Suppressor macrophage treated with lipopolysaccharide for 4 hours (primary cell): ENCODE measurements around the gene PRKCE.
A peak's percentile ranks its signal among the peaks of the same experiment; 100 is the strongest.

ENCODE experiments used
- DNase-seq: peaks from one replicate; pipeline ENCODE4 v3.0.0-alpha.2; 2020

PRKCE gene

DNA sequence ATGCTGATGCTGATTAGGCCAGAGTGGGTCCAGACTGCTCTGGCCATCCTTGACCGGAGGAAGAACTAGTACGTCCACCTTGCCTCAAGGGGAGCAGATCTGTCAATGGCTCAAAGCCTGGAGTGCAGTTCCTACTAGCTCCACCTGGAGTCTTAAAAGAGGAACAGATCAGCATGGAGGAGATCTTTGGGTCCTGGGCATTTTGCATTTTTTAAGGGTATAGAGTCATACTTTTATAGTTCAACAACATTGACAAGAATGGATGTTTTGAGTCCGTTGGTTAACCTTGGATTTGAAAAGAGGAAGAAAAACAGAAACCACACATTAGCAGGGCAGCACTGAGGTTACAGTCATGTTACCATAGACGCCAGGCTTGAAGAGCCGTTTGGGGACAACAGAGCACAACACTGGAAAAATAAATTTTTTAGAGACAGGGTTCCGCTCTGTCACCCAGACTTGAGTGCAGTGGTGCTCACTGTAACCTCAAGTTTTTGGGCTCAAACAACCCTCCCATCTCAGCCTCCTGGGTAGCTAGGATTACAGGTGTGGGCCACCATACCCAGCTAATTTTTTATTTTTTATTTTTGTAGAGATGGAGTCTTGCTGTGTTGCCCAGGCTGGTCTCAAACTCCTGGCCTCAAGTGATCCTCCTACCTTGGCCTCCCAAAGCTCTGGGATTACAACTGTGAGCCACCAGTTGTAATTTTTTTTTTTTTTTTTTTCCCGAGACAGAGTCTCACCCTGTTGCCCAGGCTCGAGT lies 78.5 kb downstream of the PRKCE start:
- peak; percentile 85 for DNase-seq

DNA sequence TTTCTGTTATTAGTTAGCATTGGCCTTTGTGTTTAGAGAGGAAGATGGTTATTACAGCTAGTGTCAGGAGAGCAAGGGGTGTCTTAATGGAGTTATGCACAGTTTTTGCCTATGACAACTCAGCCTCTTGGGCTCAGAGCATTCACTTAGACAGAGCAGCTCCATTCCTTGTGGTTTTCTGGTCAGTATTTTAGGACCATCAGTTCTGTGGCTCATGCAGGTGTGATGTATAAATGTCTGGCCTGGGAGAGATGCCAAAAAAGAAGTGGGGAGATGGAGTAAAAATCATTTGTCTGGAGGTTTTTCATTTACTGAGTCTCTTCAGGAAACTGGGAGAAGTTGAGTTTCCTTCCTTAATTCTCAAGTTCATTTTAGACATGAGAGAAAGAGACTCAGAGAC lies 79.7 kb downstream of the PRKCE start:
- DNase-seq: peak; percentile 5

DNA sequence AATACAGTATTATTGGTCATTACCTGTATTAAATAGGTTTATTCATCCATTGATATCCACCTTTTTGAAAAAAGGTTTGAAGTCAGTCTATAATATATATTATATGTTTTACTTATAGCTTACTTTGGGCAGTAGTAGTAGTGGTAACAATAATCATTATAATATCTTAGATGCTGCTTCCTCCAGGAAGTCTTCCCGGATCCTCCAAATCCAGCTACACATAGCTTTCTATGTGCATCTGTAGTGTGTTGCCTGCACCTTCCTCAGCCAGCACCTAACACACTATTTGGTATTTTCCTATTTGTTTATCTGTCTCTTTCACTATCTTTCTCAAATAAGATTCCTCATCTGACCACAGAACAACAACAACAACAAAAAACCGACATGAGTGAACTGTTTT lies 81.0 kb downstream of the PRKCE start:
- DNase-seq: no peak

GRCh38 chr2:45732946-45733345 lies 81.5 kb downstream of the PRKCE start:
- DNase-seq: no peak

DNA sequence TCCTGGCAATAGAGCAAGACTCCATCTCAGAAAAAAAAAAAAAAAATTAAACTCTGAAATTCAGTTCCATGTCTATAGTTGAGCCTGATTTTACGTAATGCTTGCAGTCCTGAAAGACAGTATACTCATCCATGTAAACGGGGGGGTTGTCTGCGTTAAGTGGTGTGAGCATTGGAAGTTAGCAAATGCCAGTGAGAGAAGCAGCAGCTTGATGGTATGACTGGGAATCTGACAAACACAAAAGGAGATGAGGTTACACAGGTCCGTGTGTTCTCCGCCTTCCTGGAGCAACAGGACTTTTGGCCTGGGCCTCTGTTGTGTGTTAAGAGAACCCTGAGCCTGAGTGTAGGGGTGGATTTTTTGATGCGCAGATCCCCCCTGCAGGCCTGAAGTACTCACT lies 82.9 kb downstream of the PRKCE start:
- DNase-seq: no peak

DNA sequence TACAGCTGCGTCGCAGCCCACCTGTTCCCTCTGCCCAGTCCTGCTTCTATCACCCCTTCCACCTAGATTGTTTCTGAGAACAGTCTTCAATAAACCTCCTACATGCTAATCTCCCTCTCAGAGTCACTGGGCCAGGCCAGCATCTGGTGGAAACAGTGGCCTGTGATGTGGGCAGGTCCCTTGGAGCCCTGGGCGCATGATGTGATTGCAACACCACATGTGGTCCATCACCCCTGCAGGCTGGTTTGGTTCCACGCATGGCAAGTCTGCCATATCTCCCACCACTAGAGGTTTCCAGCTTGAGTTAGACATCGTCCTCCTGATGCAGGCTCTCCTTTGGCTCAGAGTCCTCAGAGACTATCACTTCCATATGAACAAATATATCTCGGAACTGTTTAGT lies 83.5 kb downstream of the PRKCE start:
- DNase-seq: peak; percentile 29

GRCh38 chr2:45736757-45737704 lies 85.6 kb downstream of the PRKCE start:
- DNase-seq: no peak

GRCh38 chr2:45739796-45740485 lies 88.5 kb downstream of the PRKCE start:
- no peak for DNase-seq

DNA sequence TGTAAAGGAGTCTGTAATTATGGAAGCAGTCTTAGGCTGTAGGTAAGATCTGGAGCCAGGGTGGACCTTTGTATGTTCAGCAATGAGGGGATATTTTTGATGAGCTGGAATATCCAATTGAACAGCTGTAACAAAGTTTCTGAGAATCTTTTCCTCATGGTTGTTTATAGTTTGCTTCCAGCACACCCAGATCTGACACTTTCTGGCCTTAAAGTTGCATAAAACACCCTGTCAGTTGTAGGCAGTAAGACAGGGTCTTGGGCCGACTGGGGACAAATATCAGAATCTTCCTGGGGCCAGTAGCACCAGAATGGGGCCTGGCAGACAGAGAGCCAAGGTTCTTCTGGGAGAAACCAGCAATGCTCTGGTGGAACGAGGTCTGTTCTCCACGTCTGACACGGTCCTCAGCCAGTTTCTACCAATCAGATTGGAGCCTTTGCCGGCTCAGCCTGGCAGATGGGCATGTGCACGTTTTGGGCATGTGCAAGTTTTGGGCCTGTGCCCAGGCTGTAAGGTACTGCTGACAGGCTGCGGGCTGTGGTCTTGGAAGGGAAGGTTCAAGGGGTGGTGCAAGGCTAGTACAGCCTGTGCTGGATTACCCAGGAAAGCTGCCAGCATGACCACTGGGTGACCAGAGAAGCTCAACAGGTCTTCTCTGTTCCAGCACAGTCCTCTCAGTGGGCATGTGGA lies 89.8 kb downstream of the PRKCE start:
- no peak for DNase-seq

DNA sequence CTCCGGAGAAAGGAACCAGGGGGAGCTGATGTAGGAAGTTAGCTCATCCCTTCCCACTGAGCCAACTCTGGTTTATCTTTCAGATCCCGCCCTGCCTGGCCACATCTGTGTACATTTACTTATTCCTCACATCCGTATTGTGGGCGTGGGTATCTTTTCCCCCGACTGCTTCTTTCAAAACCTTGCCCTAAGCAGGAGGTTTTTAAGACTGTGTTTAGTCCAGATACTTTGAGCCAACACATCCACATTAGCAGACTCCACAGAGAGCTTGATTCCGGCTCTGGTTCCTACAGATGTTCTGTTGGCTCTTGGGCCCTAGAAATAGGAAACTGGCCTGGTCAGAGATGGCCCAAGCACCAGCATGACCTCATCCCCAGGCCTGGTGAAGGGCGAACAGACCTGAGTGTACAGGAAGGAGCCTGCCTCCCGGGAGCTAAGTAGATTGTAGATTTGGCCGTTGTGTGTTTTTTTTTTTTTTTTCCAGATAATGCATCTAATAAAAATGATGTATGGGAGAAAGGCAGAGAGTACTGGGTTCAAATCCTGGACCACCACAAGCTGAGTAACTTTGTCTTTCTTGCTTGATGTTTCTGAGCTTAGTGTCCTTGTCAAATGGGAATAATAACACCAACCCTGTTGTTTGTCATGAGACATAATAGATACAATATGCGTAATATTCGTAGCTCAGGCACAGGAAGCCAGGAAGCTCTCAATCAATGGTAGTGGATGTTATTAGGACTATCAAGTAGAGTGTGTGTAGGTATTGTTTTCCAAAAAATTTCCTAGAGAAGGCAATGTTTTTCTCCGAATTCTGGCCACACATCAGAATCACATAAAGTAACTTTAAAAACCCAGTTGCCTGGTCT lies 92.3 kb downstream of the PRKCE start:
- no peak for DNase-seq

DNA sequence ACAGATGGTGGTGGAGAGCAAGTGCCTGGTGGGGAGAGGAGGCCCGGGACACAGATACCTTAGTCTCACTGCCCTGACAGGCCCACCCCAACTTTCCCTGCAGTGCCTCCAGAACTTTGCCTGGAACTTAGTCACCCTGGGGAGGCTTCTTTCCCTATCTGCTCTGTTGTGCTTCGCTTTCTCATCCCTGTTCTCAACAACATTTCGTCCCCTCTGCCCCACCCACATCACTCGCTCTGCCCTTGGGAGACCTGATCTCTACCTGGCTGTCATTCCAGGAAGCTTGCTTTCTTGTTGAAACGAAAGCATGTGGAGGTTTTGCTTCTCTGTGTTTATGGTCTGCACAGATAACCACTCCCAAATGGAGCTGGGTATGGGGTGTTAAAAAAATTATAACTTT lies 93.8 kb downstream of the PRKCE start:
- DNase-seq: no peak

GRCh38 chr2:45746888-45747287 lies 95.4 kb downstream of the PRKCE start:
- no peak for DNase-seq

- no peak for DNase-seq
These were observed 95.9 kb downstream of the PRKCE start for GRCh38 chr2:45747363-45747762.

DNA sequence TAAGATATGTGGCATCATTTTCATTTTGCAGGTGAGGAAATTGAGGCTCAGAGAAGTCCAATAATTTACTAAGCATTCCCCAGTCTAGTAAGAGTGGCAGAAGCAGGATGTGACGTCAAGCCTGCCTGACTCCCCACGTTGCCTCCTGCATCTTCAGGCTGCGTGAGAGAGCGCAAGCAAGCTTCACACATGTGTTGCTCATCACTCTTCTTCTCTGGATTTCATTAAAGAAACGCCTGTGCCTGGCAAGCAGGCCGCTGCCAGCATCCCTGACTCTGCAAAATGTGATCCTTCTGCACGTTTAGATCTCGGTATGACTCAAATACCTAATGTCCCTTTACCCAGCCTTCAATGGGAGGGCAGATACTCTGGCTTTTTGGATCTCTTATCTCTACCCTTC lies 96.8 kb downstream of the PRKCE start:
- peak; percentile 26 for DNase-seq

DNA sequence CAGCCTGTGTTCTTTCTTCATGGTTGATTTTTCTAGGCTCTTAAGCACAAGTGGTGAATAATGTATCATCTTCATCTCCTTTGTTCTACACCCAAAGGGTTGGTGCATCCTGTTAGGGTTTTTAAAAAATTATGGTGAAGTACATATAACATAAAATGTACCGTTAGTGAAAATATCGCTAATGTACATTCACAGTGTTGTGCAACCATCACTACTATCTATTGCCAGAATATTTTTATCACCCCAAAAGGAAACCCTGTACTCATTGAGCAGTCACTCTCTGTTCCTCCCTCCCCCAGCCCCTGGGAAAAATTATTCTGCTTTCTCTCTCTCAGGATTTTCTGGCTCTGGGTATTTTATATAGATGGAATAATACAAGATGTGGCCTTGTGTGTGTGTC lies 98.5 kb downstream of the PRKCE start:
- DNase-seq: no peak

DNA sequence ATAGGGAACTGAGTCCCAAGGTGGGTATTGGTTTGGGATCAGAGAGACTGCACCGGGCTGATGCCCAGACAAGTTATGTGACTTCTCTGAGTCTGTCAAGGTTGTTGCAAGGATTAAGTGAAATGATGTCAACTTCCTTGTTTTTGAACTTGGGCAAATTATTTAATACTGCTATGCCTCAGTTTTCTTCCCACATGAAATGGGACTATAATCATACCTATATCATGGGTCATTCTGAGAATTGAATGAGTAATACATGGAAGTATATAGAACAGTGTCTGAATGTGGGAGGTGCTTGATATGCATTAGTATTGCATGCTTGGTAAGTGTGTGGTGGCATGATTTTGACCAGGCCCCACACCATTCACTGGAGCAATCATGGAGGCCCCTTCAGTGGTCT lies 99.0 kb downstream of the PRKCE start:
- peak; percentile 19 for DNase-seq

GRCh38 chr2:45753381-45753780 lies 101.9 kb downstream of the PRKCE start:
- DNase-seq: no peak

GRCh38 chr2:45754131-45755010 lies 102.9 kb downstream of the PRKCE start:
- DNase-seq: no peak

DNA sequence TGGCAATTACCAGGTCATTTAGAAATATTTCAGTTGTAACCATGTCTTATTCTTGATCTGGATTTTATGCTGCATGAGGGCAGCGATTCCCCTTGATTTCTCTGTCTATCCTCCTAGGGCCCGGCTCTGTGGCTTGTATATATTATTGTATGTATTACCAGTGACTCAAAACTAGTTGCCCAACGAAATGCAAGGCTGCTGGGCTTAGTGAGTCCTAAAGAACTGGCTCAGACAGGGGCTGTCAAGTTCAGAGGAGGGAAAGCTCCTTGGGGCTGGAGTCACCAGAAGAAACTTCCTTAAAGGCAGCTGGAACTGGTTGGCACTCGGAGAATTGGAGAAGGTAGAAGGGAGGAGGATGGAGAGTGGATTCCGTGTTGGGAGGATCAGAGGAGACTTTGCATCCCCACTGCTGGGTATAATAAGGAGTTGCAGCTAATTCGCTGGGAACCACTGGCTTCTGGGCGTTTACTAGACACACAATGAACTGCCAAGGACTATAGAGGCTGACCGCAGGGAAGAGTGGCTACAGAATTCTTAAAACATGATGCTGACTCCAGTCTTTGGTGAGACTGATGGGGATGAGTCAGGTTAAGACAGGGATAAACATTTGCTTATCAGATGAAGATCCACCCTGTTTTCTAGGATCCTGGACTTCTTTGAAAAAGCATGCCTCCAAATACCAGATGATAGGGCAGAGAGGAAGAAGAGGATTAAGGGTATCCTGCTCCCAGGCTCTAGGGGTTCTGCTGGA lies 104.3 kb downstream of the PRKCE start:
- DNase-seq: no peak

- DNase-seq: no peak
These were observed 106.5 kb downstream of the PRKCE start for GRCh38 chr2:45758018-45758417.
